ENCODE measurements around the gene GLB1L2.

Gene GLB1L2

DNA sequence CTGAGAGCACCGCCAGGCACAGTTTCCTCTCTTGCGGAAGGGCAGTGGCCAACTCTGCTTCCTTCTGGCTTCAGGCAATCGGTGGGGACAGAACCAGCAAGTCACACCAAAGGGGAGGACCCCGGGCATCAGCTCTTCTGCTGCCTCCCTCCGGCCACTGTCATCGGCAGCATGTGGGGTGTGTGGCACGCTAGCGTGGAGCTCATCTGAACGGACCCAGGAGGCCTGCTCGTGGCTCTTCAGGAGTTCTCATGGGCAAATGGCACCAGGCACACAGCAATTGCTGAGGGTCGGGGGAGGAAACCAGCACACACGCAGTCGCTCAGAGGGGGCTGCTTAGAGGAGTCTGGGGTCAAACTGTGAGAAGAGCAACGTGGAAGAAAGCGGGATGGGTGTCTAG, 53.4 kb downstream of the GLB1L2 start:
- TF ChIP-seq, protein P1, sequence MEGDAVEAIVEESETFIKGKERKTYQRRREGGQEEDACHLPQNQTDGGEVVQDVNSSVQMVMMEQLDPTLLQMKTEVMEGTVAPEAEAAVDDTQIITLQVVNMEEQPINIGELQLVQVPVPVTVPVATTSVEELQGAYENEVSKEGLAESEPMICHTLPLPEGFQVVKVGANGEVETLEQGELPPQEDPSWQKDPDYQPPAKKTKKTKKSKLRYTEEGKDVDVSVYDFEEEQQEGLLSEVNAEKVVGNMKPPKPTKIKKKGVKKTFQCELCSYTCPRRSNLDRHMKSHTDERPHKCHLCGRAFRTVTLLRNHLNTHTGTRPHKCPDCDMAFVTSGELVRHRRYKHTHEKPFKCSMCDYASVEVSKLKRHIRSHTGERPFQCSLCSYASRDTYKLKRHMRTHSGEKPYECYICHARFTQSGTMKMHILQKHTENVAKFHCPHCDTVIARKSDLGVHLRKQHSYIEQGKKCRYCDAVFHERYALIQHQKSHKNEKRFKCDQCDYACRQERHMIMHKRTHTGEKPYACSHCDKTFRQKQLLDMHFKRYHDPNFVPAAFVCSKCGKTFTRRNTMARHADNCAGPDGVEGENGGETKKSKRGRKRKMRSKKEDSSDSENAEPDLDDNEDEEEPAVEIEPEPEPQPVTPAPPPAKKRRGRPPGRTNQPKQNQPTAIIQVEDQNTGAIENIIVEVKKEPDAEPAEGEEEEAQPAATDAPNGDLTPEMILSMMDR (conservative IDR thresholded peaks at IDR 0.05; ENCODE audit: low read depth, low read length): no peak
- H3K4me3 ChIP-seq (ENCODE audit: low read depth, low read length): no peak overlapping the region
- DNase-seq (ENCODE audit: low read depth): no peak

DNA sequence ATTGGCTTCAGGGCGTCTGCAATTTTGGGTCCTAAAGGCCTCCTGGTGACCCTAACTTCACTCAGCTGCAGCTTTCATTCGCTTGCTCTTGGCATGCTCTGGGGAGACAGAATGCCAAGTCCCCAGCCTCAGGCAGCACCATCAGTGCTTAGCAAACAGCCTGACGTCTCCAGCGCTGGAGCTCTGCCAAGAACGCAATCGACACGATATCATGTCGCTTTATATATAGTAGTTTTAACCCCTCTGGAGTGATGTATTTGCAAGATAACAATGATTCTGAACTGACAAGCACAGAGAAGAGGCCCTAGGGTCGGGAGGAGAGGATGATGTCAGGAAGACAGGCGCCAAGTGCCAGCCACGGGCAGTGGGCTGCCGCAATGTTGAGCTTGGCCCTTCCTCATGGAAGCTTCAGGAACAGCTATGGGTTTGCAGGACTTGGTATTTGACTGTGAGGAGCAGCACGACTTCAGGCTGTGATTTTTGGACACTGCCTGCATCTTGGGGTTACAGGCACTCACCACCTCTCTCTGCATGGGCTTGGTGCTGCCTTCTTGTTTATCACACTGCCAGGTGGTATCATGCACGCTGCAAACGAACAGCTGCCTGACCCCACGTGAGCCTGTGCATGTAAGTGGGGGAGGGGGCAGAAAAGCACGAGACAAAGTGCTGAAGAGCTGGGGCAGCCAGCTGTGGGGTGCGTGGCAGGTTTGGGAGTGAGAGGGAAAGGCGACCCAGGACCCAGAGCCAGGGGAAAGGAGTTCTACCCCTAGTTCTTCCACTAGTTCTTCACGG, 54.2 kb downstream of the GLB1L2 start:
- H3K4me3 ChIP-seq (ENCODE audit: low read depth, low read length): no peak overlapping the region
- no peak for DNase-seq (ENCODE audit: low read depth)
- TF ChIP-seq, protein P1 (conservative IDR thresholded peaks at IDR 0.05; ENCODE audit: low read depth, low read length): no peak

DNA sequence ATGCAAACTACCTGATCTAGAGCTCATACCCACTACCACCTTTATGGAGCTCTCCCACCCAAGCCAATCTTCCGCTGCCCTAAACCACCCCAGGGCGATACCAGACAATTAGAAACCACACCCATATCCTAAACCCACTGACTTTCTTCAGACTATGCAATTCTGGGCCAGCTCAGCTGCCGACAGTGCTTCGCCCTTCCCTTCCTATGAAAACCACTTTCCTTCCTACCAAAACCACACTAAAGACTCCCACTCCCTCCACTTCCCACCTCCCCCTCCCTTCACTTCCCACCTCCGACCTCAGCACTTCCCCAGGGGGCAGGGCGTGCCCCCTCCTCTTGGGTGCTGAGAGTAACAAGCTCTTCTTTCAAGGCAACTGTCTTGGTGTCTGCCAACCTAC, 55.2 kb downstream of the GLB1L2 start:
- H3K4me3 ChIP-seq (ENCODE audit: low read depth, low read length): no peak overlapping the region
- TF ChIP-seq, protein P1 (conservative IDR thresholded peaks at IDR 0.05; ENCODE audit: low read depth, low read length): no peak
- DNase-seq (ENCODE audit: low read depth): no peak

DNA sequence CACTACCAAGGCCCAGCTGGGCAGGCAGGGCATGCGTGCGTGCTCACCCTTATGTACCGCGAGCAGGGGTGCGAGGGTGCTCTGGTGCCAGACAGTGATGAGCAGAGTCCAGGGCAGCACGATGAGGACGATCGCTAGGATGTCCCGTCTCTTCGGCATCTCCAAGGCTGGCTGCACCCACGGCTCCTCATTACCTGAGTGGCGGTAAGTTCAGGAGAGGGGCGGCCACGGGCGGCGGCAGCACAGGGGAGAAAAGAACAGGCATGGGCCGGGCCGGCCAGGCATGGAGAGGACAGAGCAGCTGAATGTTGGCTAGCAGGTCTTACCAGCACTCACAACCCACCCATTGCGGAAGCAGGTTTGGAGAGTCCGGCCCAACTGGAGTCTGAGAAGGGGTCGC, 55.7 kb downstream of the GLB1L2 start:
- TF ChIP-seq, protein P1 (conservative IDR thresholded peaks at IDR 0.05; ENCODE audit: low read depth, low read length): no peak
- no peak overlapping the region for H3K4me3 ChIP-seq (ENCODE audit: low read depth, low read length)
- no peak for DNase-seq (ENCODE audit: low read depth)

DNA sequence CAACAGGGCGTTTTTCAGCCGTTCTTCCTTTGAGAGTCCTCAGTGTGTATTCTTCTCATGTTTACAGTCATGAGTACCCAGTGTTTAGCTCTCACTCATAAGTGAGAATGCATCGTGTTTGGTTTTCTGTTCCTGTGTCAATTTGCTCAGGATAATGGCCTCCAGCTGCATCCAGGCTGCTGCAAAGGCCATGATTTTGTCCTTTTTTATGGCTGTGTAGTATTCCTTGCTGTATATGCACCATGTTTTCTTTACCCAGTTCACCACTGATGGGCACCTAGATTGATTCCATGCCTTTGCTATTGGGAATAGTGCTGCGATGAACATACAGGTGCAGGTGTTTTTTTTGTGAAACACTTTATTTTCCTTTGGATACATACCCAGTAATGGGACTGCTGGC, 56.8 kb downstream of the GLB1L2 start:
- no peak for DNase-seq (ENCODE audit: low read depth)
- TF ChIP-seq, protein P1 (conservative IDR thresholded peaks at IDR 0.05; ENCODE audit: low read depth, low read length): no peak
- no peak overlapping the region for H3K4me3 ChIP-seq (ENCODE audit: low read depth, low read length)

DNA sequence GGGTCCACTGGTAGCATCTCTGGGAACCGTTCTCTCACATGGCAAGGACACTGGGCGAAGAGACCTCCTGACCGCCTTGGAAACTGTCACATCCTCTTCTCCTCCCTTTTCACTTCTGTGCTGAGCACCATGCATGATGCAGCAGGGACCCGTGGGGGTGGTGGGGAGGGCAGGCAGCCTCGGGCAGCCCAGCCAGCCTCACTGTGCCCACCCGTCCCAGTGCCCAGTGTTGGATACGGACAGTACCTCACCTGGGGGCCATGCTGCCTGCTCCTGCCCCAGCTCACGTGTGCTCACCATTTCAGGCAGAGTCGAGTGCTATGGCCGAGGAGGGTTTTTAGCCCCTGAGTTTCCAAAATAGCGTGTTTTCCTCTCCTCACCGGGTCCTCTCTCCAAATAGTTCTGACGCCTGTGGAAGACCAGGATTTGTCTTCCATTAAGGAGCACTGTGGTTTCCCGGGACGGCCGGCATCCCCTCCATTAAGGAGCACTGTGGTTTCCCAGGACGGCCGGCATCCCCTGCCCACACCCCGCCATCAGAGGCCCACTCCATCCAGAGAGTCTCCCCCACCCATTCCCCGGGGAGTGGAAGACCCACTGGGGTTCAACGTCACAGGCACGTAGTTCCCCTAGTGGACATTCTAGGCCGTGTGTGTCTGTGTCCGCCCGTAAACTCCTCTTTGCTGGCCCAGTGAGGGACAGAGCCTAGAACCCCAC, 57.8 kb downstream of the GLB1L2 start:
- H3K4me3 ChIP-seq (ENCODE audit: low read depth, low read length): no peak overlapping the region
- DNase-seq (ENCODE audit: low read depth): no peak
- TF ChIP-seq, protein P1 (conservative IDR thresholded peaks at IDR 0.05; ENCODE audit: low read depth, low read length): no peak
